ENCODE measurements around the gene MEN1.

MEN1 gene

DNA sequence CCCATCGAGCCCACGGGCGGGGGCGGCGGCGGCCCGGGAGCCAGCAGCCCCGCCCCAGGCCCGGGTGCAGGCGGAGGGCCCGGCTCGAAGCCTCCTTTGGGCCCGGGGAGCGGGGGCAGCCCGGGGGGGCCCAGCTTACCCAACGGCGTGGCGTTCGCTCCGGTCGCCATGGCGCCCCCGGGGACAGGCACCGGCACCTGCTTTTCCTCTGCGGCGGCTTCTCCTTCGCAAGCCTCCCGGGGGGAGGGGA, 32.2 kb downstream of the MEN1 start:
- POLR2A ChIA-PET (ENCODE audit: low non-redundant PET): no interaction called here
- peak overlapping the region; percentile 98 for H3K27ac ChIP-seq
- TF ChIP-seq CTCF (conservative IDR thresholded peaks at IDR 0.05; ENCODE audit: low read depth): no peak
- CTCF ChIA-PET: no interaction called here
- DNase-seq (ENCODE audit: low spot score): no peak

DNA sequence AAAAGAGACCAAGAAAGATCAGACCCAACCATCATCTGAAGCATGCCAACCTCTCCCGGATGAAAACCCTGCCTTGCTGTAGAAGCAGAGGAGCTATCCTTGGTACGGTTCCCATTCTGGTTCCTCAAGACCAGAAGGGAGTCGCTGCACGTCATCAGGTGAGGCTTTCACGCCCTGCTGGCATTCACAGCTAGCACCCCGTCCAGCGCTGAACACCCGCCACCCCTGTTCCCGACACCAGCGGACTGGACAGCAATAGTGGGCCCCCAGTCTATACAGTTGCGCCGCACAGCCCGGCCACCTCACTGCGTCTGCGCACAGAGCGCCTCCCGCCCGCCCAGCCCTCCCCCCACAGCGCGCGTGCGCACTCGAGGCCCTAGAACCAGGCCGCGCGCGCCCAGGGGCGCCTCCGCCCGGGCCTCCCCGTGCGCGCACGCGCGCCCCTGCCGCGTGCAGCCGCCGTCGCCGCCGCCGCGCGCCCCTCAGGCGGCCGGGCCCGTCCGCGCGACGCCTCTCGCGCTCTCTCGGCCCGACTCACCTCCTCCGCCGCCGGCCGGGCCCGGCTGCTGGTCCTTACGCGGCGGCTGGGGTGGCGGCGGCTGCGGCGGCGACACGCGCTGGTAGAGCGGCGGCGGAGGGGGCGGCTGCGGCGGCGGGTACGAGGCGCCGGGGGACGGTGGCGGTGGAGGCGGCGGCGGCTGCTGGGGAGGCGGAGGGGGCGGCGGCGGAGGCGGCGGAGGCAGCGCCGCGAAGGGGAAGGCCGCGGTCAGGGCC, 32.7 kb downstream of the MEN1 start:
- ChIA-PET POLR2A (ENCODE audit: low non-redundant PET) (interaction anchor here (0.6 kb wide), 1 partner anchor 25 kb away, joined by 3 read pairs; no protein-coding TSS in a partner anchor), CTCF (no interaction called here)
- H3K27ac ChIP-seq: peak overlapping the region; percentile 98
- DNase-seq (ENCODE audit: low spot score): peak; percentile 93
- no peak for TF ChIP-seq CTCF (conservative IDR thresholded peaks at IDR 0.05; ENCODE audit: low read depth)

GRCh38 chr11:64776875-64777274, 33.5 kb downstream of the MEN1 start:
- CTCF ChIA-PET: no interaction called here
- DNase-seq (ENCODE audit: low spot score): no peak
- no peak overlapping the region for H3K27ac ChIP-seq
- no peak for TF ChIP-seq CTCF (conservative IDR thresholded peaks at IDR 0.05; ENCODE audit: low read depth)
- POLR2A ChIA-PET (ENCODE audit: low non-redundant PET): interaction anchor here (0.6 kb wide), 1 partner anchor 26 kb away, joined by 3 read pairs; no protein-coding TSS in a partner anchor

DNA sequence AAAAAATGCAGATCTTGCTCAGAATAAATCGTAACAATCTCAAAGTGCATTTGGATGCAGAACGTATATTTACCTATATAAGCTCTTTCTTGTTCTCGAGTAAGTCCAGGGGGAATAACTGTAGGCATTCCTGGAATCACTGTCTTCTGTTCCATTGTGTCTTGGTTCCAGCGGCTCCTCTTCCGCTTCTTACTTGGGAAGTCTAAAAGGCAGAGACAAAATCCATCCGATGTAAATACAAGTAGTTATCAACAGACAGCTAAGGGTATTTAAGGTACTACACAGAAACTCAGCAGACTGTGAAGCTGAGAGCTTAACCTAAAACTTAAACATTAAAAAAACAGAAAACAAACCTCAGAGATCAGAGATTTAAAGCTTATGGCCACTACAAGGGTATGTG, 33.9 kb downstream of the MEN1 start:
- CTCF ChIA-PET: no interaction called here
- H3K27ac ChIP-seq: no peak overlapping the region
- POLR2A ChIA-PET (ENCODE audit: low non-redundant PET): no interaction called here
- no peak for DNase-seq (ENCODE audit: low spot score)
- no peak for TF ChIP-seq CTCF (conservative IDR thresholded peaks at IDR 0.05; ENCODE audit: low read depth)

DNA sequence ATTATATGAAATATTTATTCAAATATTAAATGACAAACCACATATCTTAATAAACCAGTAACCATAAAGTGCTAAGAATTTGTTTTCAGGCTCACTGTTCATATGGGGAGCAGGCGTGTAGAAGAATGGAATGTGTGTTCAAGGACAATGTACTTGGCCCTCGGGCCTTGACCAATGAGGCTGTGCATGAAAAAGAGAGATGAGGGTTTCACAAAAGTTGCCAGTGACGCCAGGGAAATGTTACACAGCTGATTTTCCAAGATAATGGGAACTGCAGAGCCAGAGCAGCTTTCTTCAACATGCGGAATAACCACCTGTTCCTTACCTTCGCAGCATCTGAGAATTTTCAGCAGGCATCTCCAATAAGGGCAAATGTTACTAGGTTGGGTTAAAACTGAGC, 36.2 kb downstream of the MEN1 start:
- CTCF ChIA-PET: interaction anchor here (0.6 kb wide), 1 partner anchor 339 kb away, joined by 4 read pairs; no protein-coding TSS in a partner anchor
- DNase-seq (ENCODE audit: low spot score): no peak
- no peak for TF ChIP-seq CTCF (conservative IDR thresholded peaks at IDR 0.05; ENCODE audit: low read depth)
- POLR2A ChIA-PET (ENCODE audit: low non-redundant PET): no interaction called here
- no peak overlapping the region for H3K27ac ChIP-seq

DNA sequence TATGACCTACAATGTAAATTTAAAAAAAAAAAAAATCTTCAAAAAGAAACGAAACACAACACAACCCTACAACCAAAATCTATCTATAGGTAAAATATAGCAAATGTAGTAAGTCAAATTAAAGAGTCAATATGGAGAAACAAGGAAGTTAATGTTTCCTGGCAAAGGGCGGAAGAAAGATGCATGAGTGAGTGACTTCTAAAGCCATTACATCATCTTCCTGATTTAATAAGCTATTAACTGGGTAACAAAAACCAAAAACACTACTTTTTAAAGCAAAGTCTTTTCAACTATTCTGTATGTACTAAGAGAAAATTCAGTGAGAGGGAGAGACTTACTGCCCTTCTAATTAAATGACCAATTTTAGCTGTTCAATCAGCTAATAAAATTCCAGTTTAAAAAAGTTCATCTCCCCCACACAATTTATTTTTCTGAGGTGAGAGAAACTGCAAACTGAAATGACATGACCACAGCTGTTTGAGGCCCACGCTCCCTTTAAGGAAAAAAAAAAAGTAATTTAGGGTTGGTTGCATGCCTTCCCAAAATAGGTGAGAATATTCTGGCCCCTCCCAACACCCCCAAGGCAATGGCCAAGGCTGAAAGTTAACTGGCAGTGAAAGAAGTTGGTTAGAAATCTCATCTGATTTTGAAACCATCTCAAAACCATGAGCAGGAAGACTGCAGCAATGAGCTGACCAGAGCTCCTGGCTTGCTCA, 37.9 kb downstream of the MEN1 start:
- CTCF ChIA-PET: interaction anchor here (0.6 kb wide), 1 partner anchor 47 kb away, joined by 8 read pairs; no protein-coding TSS in a partner anchor
- H3K27ac ChIP-seq: no peak overlapping the region
- DNase-seq (ENCODE audit: low spot score): no peak
- POLR2A ChIA-PET (ENCODE audit: low non-redundant PET): no interaction called here
- no peak for TF ChIP-seq CTCF (conservative IDR thresholded peaks at IDR 0.05; ENCODE audit: low read depth)

Measured in RWPE1 (cell line).